Stomach smooth muscle (tissue), 2 donors: ENCODE results near the gene FOXJ1.

Experiments used
- H3K27ac ChIP-seq: one replicate; pipeline ENCODE4 v1.7.0; 2013; ENCODE audit warnings: mild to moderate bottlenecking, low read length, inconsistent platforms
- H3K27me3 ChIP-seq, 2 donors: one replicate each; pipeline ENCODE4 v1.7.0; 2013; ENCODE audit warnings: low read length in 2 of 2; ENCODE audit not compliant: insufficient read depth in 2 of 2, control insufficient read depth in 1 of 2
- H3K36me3 ChIP-seq, 2 donors: one replicate each; pipeline ENCODE4 v1.7.0; 2013; ENCODE audit warnings: low read length in 2 of 2; ENCODE audit not compliant: control insufficient read depth in 2 of 2, insufficient read depth in 2 of 2
- H3K4me1 ChIP-seq: one replicate; pipeline ENCODE4 v1.7.0; 2013; ENCODE audit warnings: low read length; ENCODE audit not compliant: control insufficient read depth, insufficient read depth
- H3K4me3 ChIP-seq, 2 donors: one replicate each; pipeline ENCODE4 v1.7.0; 2013; ENCODE audit warnings: low read length in 2 of 2
- H3K9ac ChIP-seq, 2 donors: one replicate each; pipeline ENCODE4 v1.7.0; 2013; ENCODE audit warnings: low read length in 2 of 2, mild to moderate bottlenecking in 1 of 2
- H3K9me3 ChIP-seq, 2 donors: one replicate each; pipeline ENCODE4 v1.7.0; 2013; ENCODE audit warnings: low read length in 2 of 2; ENCODE audit not compliant: control insufficient read depth in 2 of 2
- donor health status: healthy.
- donor health status: Pancreatic carcinoma.

The FOXJ1 gene

DNA sequence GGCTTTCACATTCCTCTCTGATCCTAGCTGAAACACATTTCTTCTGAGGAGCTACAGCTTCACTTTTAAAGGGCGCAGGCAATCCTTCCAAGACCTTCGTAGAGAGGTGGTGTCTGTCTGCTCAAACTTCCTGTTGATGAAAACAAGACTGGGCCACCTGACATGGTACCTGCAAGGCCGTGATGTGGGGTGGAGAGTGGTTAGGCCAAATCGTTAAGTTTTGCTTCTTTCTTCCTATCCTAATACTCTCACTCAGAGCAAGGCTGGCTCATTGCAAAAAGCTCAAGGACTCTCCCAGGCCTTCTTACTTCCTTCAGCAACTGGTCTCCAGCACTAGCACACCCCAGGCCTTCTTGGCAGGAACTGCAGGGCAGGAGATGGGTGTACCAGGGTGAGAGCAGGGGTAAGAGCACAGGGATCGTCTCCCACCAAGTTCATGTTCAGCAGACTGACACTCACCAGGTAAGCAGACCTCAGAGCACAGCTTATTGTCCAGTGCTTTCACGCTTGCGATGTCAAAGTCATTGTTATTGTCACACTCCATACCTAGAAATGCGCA lies 10.9 kb upstream of the FOXJ1 start:
- no peaks in the 10 kb centered on the region for H3K27me3 ChIP-seq
- H3K9ac ChIP-seq: no peak overlapping the region
- H3K9me3 ChIP-seq: no peaks in the 10 kb centered on the region
- no peak overlapping the region for H3K4me3 ChIP-seq
- H3K4me1 ChIP-seq: peaks cover 44% of the 10 kb centered on the region
- H3K36me3 ChIP-seq: no peaks in the 10 kb centered on the region
- H3K27ac ChIP-seq: peak overlapping the region; percentile 84

- no peaks in the 10 kb centered on the region for H3K27me3 ChIP-seq
Observed at GRCh38 chr17:76150712-76151622, 9.9 kb upstream of the FOXJ1 start.

GRCh38 chr17:76149214-76149613 lies 8.2 kb upstream of the FOXJ1 start:
- peaks cover 48% of the 10 kb centered on the region for H3K4me1 ChIP-seq
- no peak overlapping the region for H3K9ac ChIP-seq
- no peak overlapping the region for H3K4me3 ChIP-seq
- H3K9me3 ChIP-seq: no peaks in the 10 kb centered on the region
- no peaks in the 10 kb centered on the region for H3K27me3 ChIP-seq
- H3K27ac ChIP-seq: peak overlapping the region; percentile 41
- no peaks in the 10 kb centered on the region for H3K36me3 ChIP-seq

More at GRCh38 chr17:76150712-76151622, 9.9 kb upstream of the FOXJ1 start:
- H3K9me3 ChIP-seq: no peaks in the 10 kb centered on the region
- H3K4me1 ChIP-seq: peaks cover 44% of the 10 kb centered on the region
- no peaks in the 10 kb centered on the region for H3K36me3 ChIP-seq
- peak overlapping the region; percentile 84 for H3K27ac ChIP-seq
- peak overlapping the region in 1 of 2 donors; percentile 16 for H3K4me3 ChIP-seq
- peak overlapping the region; percentile 42 to 66 for H3K9ac ChIP-seq

- peaks cover 39% of the 10 kb centered on the region for H3K4me1 ChIP-seq
- H3K36me3 ChIP-seq: no peaks in the 10 kb centered on the region
- H3K9ac ChIP-seq: no peak overlapping the region
- no peak overlapping the region for H3K4me3 ChIP-seq
- H3K27ac ChIP-seq: no peak overlapping the region
- no peaks in the 10 kb centered on the region for H3K27me3 ChIP-seq
- H3K9me3 ChIP-seq: no peaks in the 10 kb centered on the region
Observed at GRCh38 chr17:76148015-76148326, 6.9 kb upstream of the FOXJ1 start.

GRCh38 chr17:76147211-76148014 lies 6.4 kb upstream of the FOXJ1 start:
- Histone ChIP-seq H3K27me3 (no peaks in the 10 kb centered on the region), H3K4me1 (peaks cover 37% of the 10 kb centered on the region), H3K36me3 (no peaks in the 10 kb centered on the region), H3K9me3 (no peaks in the 10 kb centered on the region), H3K4me3 (no peak overlapping the region), H3K9ac (no peak overlapping the region), H3K27ac (no peak overlapping the region)

DNA sequence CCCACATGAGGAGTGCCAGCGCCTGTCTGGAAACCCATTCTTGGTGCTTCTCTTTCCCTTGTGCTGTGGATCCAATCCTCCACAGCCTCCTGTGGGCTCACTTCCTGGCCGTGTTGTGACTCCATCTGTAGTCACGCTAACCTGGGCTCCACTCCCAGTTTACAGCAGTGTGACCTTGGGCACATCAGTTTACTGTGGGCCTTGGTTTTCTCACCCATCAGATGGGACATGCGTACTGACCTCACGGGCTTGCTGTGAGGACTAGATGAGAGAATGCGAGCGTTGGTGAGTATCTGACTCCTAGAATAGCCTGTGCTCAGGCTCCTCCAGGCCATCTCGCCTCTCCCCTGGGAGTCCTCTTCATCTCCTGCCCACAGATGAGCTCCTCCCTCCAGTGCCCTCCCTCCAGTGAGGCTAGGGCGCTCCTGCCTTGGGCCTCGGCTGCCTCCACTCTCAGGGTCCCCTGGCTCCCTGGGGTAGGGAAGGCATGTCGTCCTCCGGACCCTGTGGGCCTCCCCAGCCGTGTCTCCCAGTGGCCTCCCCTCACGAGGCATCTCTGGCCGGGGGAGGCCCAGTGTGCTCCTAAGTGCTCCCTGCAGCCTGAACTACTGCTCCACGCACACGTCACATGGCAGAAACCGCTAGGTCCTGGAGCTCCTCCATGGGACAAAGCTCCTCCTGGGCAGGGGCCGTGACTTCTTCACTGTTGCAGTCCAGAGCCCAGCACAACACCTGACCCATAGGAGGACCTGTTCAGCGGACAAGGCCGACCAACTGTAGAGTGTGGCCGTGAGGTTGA lies 5.2 kb upstream of the FOXJ1 start:
- no peak overlapping the region for H3K27ac ChIP-seq
- H3K9me3 ChIP-seq: no peaks in the 10 kb centered on the region
- peaks cover 35% of the 10 kb centered on the region for H3K4me1 ChIP-seq
- H3K9ac ChIP-seq: no peak overlapping the region
- H3K36me3 ChIP-seq: no peaks in the 10 kb centered on the region
- H3K27me3 ChIP-seq: no peaks in the 10 kb centered on the region
- no peak overlapping the region for H3K4me3 ChIP-seq

DNA sequence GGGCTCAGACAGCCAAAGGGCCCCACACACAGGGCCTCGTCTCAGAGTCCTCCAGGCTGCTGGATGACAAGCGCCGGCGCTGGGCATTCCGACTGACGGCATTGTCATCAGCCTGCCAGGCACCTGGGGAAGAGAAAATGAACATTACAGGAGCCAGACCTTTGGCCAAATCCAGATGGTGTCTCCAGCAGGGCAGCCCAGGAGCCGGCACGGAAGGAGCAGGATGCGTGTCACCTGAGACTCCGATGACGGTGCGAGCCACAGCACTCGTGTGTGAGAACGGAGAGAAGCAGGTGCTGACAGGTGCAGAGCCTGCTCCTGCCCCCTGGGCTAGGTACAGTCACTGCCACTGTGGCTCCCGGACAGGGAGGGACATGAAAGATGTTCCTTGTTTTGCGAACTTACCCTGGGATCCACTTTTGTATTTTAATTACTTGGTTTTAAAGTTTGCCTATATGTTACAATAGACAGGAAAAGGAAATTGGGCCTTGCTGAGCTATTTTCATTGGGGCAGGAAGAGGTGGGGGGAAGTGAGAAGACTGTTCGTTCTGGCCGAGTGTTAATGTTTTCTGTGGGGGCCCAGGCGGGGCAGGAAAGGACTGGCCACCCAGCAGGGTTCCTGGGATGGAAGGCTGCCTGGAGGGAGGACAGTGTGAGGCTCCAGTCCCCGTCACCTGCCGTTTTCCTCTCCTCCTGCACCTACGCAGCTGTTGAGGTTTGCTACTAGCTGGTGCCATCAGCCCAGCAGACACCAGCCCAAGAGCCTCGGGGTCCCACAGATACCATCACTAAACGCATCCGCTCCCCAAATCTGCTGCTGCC lies 4.4 kb upstream of the FOXJ1 start:
- H3K27ac ChIP-seq: no peak overlapping the region
- no peaks in the 10 kb centered on the region for H3K9me3 ChIP-seq
- no peak overlapping the region for H3K9ac ChIP-seq
- no peak overlapping the region for H3K4me3 ChIP-seq
- no peaks in the 10 kb centered on the region for H3K27me3 ChIP-seq
- H3K36me3 ChIP-seq: no peaks in the 10 kb centered on the region
- H3K4me1 ChIP-seq: peaks cover 34% of the 10 kb centered on the region

DNA sequence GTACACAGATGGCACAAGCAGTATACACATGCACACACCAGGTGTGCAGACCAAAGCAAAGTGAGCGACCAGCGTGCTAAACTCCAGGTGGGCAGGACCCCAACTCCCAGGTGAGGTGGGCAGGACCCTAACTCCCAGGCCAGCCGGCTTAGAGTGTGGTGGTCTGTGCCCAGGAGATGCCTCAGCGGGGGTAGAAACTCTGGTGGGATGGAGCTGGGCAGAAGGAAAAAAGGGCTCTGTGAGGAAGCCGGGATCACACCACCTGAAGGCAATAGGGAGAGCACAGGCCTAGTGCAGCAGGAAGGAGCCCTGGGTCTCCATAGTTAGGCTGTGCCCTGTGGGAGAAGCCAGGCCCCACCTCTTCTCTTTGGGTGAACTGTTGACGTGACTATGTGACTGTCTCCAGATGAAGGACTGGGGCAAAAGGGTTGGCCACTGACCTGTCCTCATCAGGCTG lies 1.6 kb upstream of the FOXJ1 start:
- H3K36me3 ChIP-seq: no peaks in the 10 kb centered on the region
- no peak overlapping the region for H3K4me3 ChIP-seq
- H3K27ac ChIP-seq: no peak overlapping the region
- H3K9me3 ChIP-seq: no peaks in the 10 kb centered on the region
- H3K9ac ChIP-seq: no peak overlapping the region
- H3K27me3 ChIP-seq: peaks cover 17 to 25% of the 10 kb centered on the region in 2 donors
- peaks cover 39% of the 10 kb centered on the region for H3K4me1 ChIP-seq

GRCh38 chr17:76142039-76142584 lies 1.1 kb upstream of the FOXJ1 start:
- no peaks in the 10 kb centered on the region for H3K9me3 ChIP-seq
- peak overlapping the region in 1 of 2 donors; percentile 73 for H3K4me3 ChIP-seq
- peak overlapping the region in 1 of 2 donors; percentile 16 for H3K9ac ChIP-seq
- H3K27me3 ChIP-seq: peaks cover 22 to 30% of the 10 kb centered on the region in 2 donors
- no peaks in the 10 kb centered on the region for H3K36me3 ChIP-seq
- H3K4me1 ChIP-seq: peaks cover 35% of the 10 kb centered on the region
- no peak overlapping the region for H3K27ac ChIP-seq
